Ishikawa (cell line): ENCODE data around the gene PLCL1.

Source experiments
- CEBPB ChIP-seq: IDR thresholded peaks from 2 replicates; pipeline ENCODE4 v1.6.1; 2012
- CREB1 ChIP-seq: IDR thresholded peaks from 2 replicates; pipeline ENCODE4 v1.6.1; 2012; ENCODE audit warnings: low read depth
- EGR1 ChIP-seq: IDR thresholded peaks from 2 replicates; pipeline ENCODE4 v1.6.1; 2012
- EP300 ChIP-seq: IDR thresholded peaks from 2 replicates; pipeline ENCODE4 v1.6.1; 2012; ENCODE audit warnings: borderline replicate concordance
- FOXM1 ChIP-seq: IDR thresholded peaks from 2 replicates; pipeline ENCODE4 v1.6.1; 2012; ENCODE audit warnings: low read depth, borderline replicate concordance
- MAX ChIP-seq: IDR thresholded peaks from 2 replicates; pipeline ENCODE4 v1.6.1; 2012
- NFIC ChIP-seq: IDR thresholded peaks from 2 replicates; pipeline ENCODE4 v1.6.1; 2012
- RAD21 ChIP-seq: IDR thresholded peaks from 2 replicates; pipeline ENCODE4 v1.6.1; 2012; ENCODE audit warnings: low read depth
- REST ChIP-seq: IDR thresholded peaks from 2 replicates; pipeline ENCODE4 v1.6.1; 2012; ENCODE audit warnings: low read depth, mild to moderate bottlenecking
- TAF1 ChIP-seq: IDR thresholded peaks from 2 replicates; pipeline ENCODE4 v1.6.1; 2012; ENCODE audit warnings: low read depth, mild to moderate bottlenecking
- TCF12 ChIP-seq: IDR thresholded peaks from 2 replicates; pipeline ENCODE4 v1.6.1; 2012; ENCODE audit warnings: low read depth
- TEAD4 ChIP-seq: IDR thresholded peaks from 2 replicates; pipeline ENCODE4 v1.6.1; 2012
- USF1 ChIP-seq: IDR thresholded peaks from 2 replicates; pipeline ENCODE4 v1.6.1; 2012
- YY1 ChIP-seq: IDR thresholded peaks from 2 replicates; pipeline ENCODE4 v1.6.1; 2012; ENCODE audit warnings: low read depth
- ZBTB7A ChIP-seq: IDR thresholded peaks from 2 replicates; pipeline ENCODE4 v1.6.1; 2012; ENCODE audit warnings: low read depth

PLCL1 gene

GRCh38 chr2:197847651-197848401 lies 43.4 kb downstream of the PLCL1 start:
- no peak for TF ChIP-seq TAF1
- TF ChIP-seq TEAD4: no peak
- TF ChIP-seq FOXM1: no peak
- TF ChIP-seq CEBPB: no peak
- TF ChIP-seq REST: no peak
- no peak for TF ChIP-seq ZBTB7A
- no peak for TF ChIP-seq CREB1

GRCh38 chr2:197848602-197849001 lies 44.2 kb downstream of the PLCL1 start:
- no peak for TF ChIP-seq TEAD4

GRCh38 chr2:197850882-197851450 lies 46.6 kb downstream of the PLCL1 start:
- TF ChIP-seq EGR1 (no peak), CREB1 (no peak)

- TF ChIP-seq TAF1: no peak
- peak; percentile 34 for TF ChIP-seq RAD21
- no peak for TF ChIP-seq YY1
Measured at GRCh38 chr2:197851451-197851850, 47.1 kb downstream of the PLCL1 start.

GRCh38 chr2:197852108-197852507 lies 47.7 kb downstream of the PLCL1 start:
- no peak for TF ChIP-seq TAF1
- TF ChIP-seq ZBTB7A: no peak
- no peak for TF ChIP-seq FOXM1
- no peak for TF ChIP-seq USF1
- TF ChIP-seq TCF12: no peak
- TF ChIP-seq NFIC: no peak

GRCh38 chr2:197853549-197853948 lies 49.2 kb downstream of the PLCL1 start:
- no peak for TF ChIP-seq USF1
- no peak for TF ChIP-seq MAX
- no peak for TF ChIP-seq EP300
- no peak for TF ChIP-seq EGR1
- no peak for TF ChIP-seq YY1
- no peak for TF ChIP-seq TEAD4
- TF ChIP-seq NFIC: no peak
- no peak for TF ChIP-seq CREB1

GRCh38 chr2:197857476-197858107 lies 53.2 kb downstream of the PLCL1 start:
- TF ChIP-seq NFIC (no peak), TAF1 (no peak), RAD21 (no peak), ZBTB7A (no peak), EP300 (no peak), REST (no peak), CEBPB (no peak), TCF12 (no peak), MAX (no peak), EGR1 (no peak), USF1 (no peak), TEAD4 (no peak), FOXM1 (no peak), CREB1 (no peak)
